Subcutaneous abdominal adipose tissue (tissue), 5 donors: ENCODE measurements around the gene OSGIN1.

ENCODE experiments used
- H3K27ac ChIP-seq: one replicate; pipeline ENCODE4 v1.7.0; 2013; ENCODE audit warnings: low read depth, mild to moderate bottlenecking, inconsistent platforms, low read length, moderate library complexity
- H3K27me3 ChIP-seq, 5 donors: one replicate each; pipeline ENCODE4 v1.7.0; 2013; ENCODE audit warnings: low read length in 5 of 5, inconsistent platforms in 1 of 5; ENCODE audit not compliant: control insufficient read depth in 5 of 5, insufficient read depth in 4 of 5
- H3K36me3 ChIP-seq, 5 donors: one replicate each; pipeline ENCODE4 v1.7.0; 2013; ENCODE audit warnings: low read length in 5 of 5; ENCODE audit not compliant: control insufficient read depth in 5 of 5, insufficient read depth in 5 of 5
- H3K4me1 ChIP-seq, 5 donors: one replicate each; pipeline ENCODE4 v1.7.0; 2013; ENCODE audit warnings: low read length in 5 of 5, mild to moderate bottlenecking in 3 of 5, moderate library complexity in 1 of 5; ENCODE audit not compliant: control insufficient read depth in 5 of 5, insufficient read depth in 5 of 5
- H3K4me3 ChIP-seq, 5 donors: one replicate each; pipeline ENCODE4 v1.7.0; 2013; ENCODE audit warnings: low read length in 5 of 5, low read depth in 1 of 5
- H3K9ac ChIP-seq, 5 donors: one replicate each; pipeline ENCODE4 v1.7.0; 2013; ENCODE audit warnings: low read length in 5 of 5, mild to moderate bottlenecking in 4 of 5, moderate library complexity in 3 of 5
- H3K9me3 ChIP-seq, 5 donors: one replicate each; pipeline ENCODE4 v1.7.0; 2013; ENCODE audit warnings: low read length in 5 of 5; ENCODE audit not compliant: control insufficient read depth in 5 of 5
- donor health status: healthy.
- donor health status: healthy.
- donor health status: healthy.
- donor health status: healthy.
- donor health status: healthy.

Gene OSGIN1

GRCh38 chr16:83971165-83972130 is 18.4 kb downstream of the OSGIN1 start:
- Histone ChIP-seq H3K4me3 (no peak overlapping the region), H3K9me3 (no peaks in the 10 kb centered on the region), H3K27ac (no peak overlapping the region), H3K36me3 (peaks cover 0 to under 1% (median 0%) of the 10 kb centered on the region in 5 donors), H3K27me3 (peaks cover 0 to 6% (median 0%) of the 10 kb centered on the region in 5 donors), H3K4me1 (no peaks in the 10 kb centered on the region), H3K9ac (no peak overlapping the region)

- Histone ChIP-seq H3K36me3 (no peaks in the 10 kb centered on the region), H3K27ac (no peak overlapping the region), H3K4me1 (no peaks in the 10 kb centered on the region), H3K4me3 (no peak overlapping the region), H3K9me3 (no peaks in the 10 kb centered on the region), H3K27me3 (peaks cover 0 to 6% (median 0%) of the 10 kb centered on the region in 5 donors), H3K9ac (no peak overlapping the region)
These were observed 19.4 kb downstream of the OSGIN1 start for GRCh38 chr16:83972256-83973008.

GRCh38 chr16:83973077-83973476 is 20.0 kb downstream of the OSGIN1 start:
- Histone ChIP-seq H3K36me3 (no peaks in the 10 kb centered on the region), H3K4me1 (no peaks in the 10 kb centered on the region), H3K27me3 (peaks cover 0 to 6% (median 0%) of the 10 kb centered on the region in 5 donors), H3K9me3 (peaks cover 0 to 5% (median 3%) of the 10 kb centered on the region in 5 donors), H3K27ac (no peak overlapping the region), H3K4me3 (no peak overlapping the region), H3K9ac (no peak overlapping the region)

- Histone ChIP-seq H3K4me3 (no peak overlapping the region), H3K27me3 (peaks cover 0 to 6% (median 0%) of the 10 kb centered on the region in 5 donors), H3K9ac (no peak overlapping the region), H3K4me1 (no peaks in the 10 kb centered on the region), H3K9me3 (peaks cover 0 to 12% (median 10%) of the 10 kb centered on the region in 5 donors), H3K36me3 (no peaks in the 10 kb centered on the region), H3K27ac (no peak overlapping the region)
These were observed 20.7 kb downstream of the OSGIN1 start for GRCh38 chr16:83973581-83974385.

- no peak overlapping the region for H3K4me3 ChIP-seq
- peaks cover 0 to 6% (median 0%) of the 10 kb centered on the region in 5 donors for H3K27me3 ChIP-seq
- H3K4me1 ChIP-seq, result no peaks in the 10 kb centered on the region
- no peaks in the 10 kb centered on the region for H3K36me3 ChIP-seq
- no peak overlapping the region for H3K27ac ChIP-seq
- no peak overlapping the region for H3K9ac ChIP-seq
- peaks cover 0 to 13% (median 13%) of the 10 kb centered on the region in 5 donors for H3K9me3 ChIP-seq
These were observed 21.4 kb downstream of the OSGIN1 start for GRCh38 chr16:83974475-83974874.

- Histone ChIP-seq H3K36me3 (no peaks in the 10 kb centered on the region), H3K27ac (no peak overlapping the region), H3K9ac (no peak overlapping the region), H3K27me3 (no peaks in the 10 kb centered on the region), H3K4me1 (no peaks in the 10 kb centered on the region), H3K9me3 (peaks cover 0 to 13% (median 13%) of the 10 kb centered on the region in 5 donors), H3K4me3 (no peak overlapping the region)
These were observed 22.7 kb downstream of the OSGIN1 start for GRCh38 chr16:83975590-83976260.

GRCh38 chr16:83977056-83977815 is 24.2 kb downstream of the OSGIN1 start:
- H3K27ac ChIP-seq, result no peak overlapping the region
- H3K9me3 ChIP-seq, result peaks cover 0 to 13% (median 13%) of the 10 kb centered on the region in 5 donors
- H3K27me3 ChIP-seq, result no peaks in the 10 kb centered on the region
- no peak overlapping the region for H3K4me3 ChIP-seq
- no peaks in the 10 kb centered on the region for H3K36me3 ChIP-seq
- no peaks in the 10 kb centered on the region for H3K4me1 ChIP-seq
- no peak overlapping the region for H3K9ac ChIP-seq

GRCh38 chr16:83978401-83978904 is 25.4 kb downstream of the OSGIN1 start:
- no peaks in the 10 kb centered on the region for H3K36me3 ChIP-seq
- no peak overlapping the region for H3K9ac ChIP-seq
- no peaks in the 10 kb centered on the region for H3K27me3 ChIP-seq
- H3K27ac ChIP-seq, result no peak overlapping the region
- H3K4me1 ChIP-seq, result no peaks in the 10 kb centered on the region
- no peak overlapping the region for H3K4me3 ChIP-seq
- H3K9me3 ChIP-seq, result peaks cover 0 to 13% (median 13%) of the 10 kb centered on the region in 5 donors
